GM12865 (cell line): ENCODE results near the gene SMIM15.
A peak's percentile ranks its signal among the peaks of the same experiment; 100 is the strongest.

Experiments
- DNase-seq: peaks from one replicate; pipeline ENCODE4 v3.0.0; 2010; ENCODE audit warnings: low read depth
- H3K4me3 ChIP-seq: 2 replicates; pipeline ENCODE4 v1.5.1; 2011; ENCODE audit warnings: mild to moderate bottlenecking, low read depth, low read length, control low read depth
- TF ChIP-seq, protein P1 (sequence below): IDR thresholded peaks from 2 replicates; pipeline ENCODE4 v1.5.1; 2011; ENCODE audit warnings: low read length, control low read depth, low read depth, inconsistent platforms; ENCODE audit not compliant: insufficient read depth; ENCODE audit errors: missing control alignments

SMIM15 gene

DNA sequence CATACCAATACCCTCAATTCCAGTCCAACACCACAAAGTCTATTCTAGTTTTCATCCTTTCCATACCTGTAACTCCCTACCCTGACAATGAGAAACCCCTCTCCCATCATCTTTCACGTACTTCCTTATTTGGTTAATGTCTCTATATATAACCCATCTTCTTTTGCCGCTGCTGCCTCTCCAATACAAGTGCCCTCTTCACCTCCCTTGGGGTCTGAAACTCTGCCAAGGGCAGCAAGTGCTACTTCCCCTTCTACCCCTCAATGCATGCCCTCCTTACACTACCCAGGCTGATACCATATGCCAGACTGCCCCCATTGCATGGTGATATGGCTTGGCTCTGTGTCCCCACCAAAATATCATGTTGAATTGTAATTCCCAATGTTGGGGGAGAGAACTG lies 24.4 kb upstream of the SMIM15 start:
- TF ChIP-seq, protein P1, sequence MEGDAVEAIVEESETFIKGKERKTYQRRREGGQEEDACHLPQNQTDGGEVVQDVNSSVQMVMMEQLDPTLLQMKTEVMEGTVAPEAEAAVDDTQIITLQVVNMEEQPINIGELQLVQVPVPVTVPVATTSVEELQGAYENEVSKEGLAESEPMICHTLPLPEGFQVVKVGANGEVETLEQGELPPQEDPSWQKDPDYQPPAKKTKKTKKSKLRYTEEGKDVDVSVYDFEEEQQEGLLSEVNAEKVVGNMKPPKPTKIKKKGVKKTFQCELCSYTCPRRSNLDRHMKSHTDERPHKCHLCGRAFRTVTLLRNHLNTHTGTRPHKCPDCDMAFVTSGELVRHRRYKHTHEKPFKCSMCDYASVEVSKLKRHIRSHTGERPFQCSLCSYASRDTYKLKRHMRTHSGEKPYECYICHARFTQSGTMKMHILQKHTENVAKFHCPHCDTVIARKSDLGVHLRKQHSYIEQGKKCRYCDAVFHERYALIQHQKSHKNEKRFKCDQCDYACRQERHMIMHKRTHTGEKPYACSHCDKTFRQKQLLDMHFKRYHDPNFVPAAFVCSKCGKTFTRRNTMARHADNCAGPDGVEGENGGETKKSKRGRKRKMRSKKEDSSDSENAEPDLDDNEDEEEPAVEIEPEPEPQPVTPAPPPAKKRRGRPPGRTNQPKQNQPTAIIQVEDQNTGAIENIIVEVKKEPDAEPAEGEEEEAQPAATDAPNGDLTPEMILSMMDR = no peak
- H3K4me3 ChIP-seq = no peak overlapping the region
- DNase-seq = no peak

DNA sequence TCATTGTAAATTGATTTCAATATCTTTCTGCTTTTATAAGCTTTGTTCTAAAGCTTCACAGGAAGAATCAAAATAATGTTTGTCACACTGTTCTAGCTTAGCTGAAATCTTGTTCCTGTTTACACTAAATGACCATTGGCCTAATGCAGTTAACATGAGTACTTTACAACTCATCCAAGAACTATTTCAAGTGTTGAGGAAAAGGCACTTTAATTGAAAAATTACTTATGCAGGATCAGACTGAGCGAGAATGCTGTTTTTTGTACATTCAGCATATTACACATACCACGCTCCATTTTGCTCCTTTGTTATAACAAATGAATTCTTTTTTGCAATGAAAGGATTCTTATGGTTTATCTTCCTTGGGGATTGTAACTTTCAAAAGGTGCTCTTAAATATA lies 22.4 kb upstream of the SMIM15 start:
- TF ChIP-seq, protein P1 = no peak
- no peak for DNase-seq

DNA sequence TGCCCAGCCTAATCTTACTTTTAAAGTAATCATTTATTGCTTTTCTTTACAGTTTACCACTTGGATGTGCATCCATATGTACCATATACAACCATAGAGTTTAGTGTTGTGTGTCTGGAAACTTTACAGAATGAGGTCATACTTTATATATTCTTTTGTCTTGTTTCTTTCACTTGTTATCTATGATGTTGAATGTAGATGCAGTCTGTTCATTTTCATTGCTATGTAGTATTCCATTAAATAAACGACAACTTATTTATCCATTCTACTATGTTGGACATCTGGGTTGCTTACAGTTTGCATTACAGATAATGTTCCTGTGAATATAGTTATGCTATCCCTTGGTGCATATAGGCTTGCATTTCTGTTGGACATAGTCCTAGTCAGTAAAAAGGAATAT lies 21.3 kb upstream of the SMIM15 start:
- no peak for DNase-seq

More for the DNA sequence above, 22.4 kb upstream of the SMIM15 start:
- no peak overlapping the region for H3K4me3 ChIP-seq

DNA sequence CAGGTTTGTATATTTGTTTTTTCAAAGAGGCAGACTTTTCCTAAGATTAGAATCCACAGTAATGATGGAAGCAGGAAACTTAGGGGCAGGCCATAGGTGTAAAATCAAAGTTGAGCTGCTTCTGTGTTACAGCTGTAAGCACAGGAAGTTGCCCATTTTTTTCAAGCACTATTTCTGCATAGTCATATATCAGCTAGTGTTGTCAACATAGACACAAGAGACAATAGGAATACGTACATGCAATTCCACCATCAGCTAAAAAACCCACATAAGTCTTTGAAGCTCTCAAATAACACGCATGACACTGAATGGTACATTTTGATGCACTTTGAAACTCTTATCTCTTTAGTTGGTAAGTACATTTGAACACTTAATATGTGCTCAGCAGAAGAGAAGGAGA lies 20.2 kb upstream of the SMIM15 start:
- no peak overlapping the region for H3K4me3 ChIP-seq
- TF ChIP-seq, protein P1 = no peak
- DNase-seq = no peak

More for the DNA sequence above, 21.3 kb upstream of the SMIM15 start:
- no peak overlapping the region for H3K4me3 ChIP-seq
- TF ChIP-seq, protein P1 = no peak

DNA sequence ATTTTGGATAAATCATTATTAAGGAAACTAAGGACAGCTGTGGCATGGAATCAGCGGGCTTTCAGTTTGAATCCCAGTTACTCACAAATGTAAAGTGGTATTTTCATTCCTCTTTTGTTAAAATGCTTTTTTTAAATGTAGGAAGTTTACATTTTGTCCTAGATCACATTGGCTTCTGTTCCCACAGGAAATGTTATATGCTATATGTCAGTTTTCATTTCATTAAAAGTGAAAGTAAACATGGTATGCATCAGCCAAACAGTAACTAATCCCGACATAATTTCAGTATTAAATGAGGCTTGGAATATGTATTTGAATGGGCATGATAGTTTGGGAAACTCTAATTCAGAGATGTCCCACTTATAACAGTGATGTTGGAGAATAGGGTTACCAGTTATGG lies 18.6 kb upstream of the SMIM15 start:
- TF ChIP-seq, protein P1 = no peak
- DNase-seq = no peak
- H3K4me3 ChIP-seq = no peak overlapping the region

DNA sequence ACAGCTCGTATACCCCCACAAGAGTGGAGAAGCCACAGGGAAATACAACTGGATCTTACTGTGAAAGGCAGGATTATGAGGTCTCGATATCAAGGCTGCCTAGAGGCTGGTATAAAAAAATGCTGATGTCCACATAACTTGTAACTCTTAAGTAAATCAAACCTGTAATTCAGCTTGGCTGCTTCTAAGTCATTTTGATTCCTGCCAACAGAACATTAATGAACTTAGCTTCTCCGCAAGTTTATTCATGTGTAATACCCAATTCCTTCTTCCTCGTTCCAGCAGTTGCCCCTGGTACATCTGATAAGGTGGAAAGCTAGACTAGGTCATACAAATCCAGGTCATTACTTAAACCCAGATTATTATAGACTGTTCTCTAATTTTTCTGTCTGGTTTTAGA lies 16.4 kb upstream of the SMIM15 start:
- H3K4me3 ChIP-seq = no peak overlapping the region
- TF ChIP-seq, protein P1 = no peak
- no peak for DNase-seq

DNA sequence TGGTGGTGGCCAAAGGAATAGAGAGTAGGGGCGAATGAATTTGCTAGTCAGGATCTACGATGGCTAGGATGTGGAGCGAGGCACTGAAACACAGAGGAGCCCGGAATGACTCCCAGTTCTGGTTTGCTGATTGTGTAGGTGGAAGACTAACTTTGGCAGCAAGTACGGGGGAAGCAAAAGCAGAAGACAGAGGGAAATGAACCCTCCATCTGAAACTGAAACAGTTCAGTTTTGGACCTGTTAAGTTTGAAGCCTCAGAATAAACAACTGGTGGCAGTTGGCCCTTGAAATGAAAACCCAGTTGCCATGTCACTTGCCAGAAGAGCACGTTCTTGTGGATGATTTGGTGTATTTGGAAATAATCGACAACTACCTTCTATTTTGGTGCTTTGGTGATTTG lies 15.4 kb upstream of the SMIM15 start:
- peak; percentile 59 for DNase-seq
- TF ChIP-seq, protein P1 = no peak
- no peak overlapping the region for H3K4me3 ChIP-seq
